HG03439 (cell line): ENCODE results near the gene ANKRD24.
A peak's percentile ranks its signal among the peaks of the same experiment; 100 is the strongest.
"Not testable (repeated sequence)": the region's sequence is repeated elsewhere in the genome, so short reads cannot be mapped to it uniquely, and the experiment has no call there.

Experiments used
- ATAC-seq: cut with Tn5 transposase; IDR thresholded peaks from one replicate; pipeline ENCODE4 v1.9.1; 2021; ENCODE audit warnings: mild to moderate bottlenecking, moderate library complexity; ENCODE audit not compliant: unreplicated experiment

Gene ANKRD24

GRCh38 chr19:4182084-4182810 is at the start of gene ANKRD24, which contains the start of gene SIRT6:
ANKRD24 (plus strand) TSS chr19:4182689; CDS start chr19:4186426, 3,737 bp downstream.
SIRT6 (minus strand) TSS chr19:4182563; CDS start chr19:4182539, 24 bp downstream.
- ATAC-seq: peak; percentile 73

- ATAC-seq: no peak
Measured at GRCh38 chr19:4134351-4134750, 48.1 kb upstream of the ANKRD24 start.

GRCh38 chr19:4135386-4135785 is 47.1 kb upstream of the ANKRD24 start:
- not testable (repeated sequence) for ATAC-seq

DNA sequence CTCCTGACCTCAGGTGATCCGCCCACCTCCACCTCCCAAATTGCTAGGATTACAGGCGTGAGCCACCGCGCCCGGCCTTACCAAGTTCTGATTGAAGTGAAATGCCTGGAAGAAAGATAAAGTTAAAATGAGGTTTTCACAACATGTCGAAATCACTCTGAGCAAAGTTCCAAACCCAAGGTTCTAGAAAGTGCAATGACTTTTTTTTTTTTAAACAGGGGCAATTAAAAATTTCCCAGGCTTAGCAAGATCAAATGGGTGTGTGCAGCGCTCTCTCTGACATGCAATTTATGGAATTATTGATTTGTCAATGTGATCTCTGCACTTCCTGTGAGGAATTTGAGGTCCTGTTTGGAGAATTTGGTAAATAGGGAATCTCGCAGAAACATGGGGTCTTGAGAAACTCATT is 45.8 kb upstream of the ANKRD24 start:
- ATAC-seq: no peak

- ATAC-seq: no peak
Measured at GRCh38 chr19:4138445-4138844, 44.0 kb upstream of the ANKRD24 start.

DNA sequence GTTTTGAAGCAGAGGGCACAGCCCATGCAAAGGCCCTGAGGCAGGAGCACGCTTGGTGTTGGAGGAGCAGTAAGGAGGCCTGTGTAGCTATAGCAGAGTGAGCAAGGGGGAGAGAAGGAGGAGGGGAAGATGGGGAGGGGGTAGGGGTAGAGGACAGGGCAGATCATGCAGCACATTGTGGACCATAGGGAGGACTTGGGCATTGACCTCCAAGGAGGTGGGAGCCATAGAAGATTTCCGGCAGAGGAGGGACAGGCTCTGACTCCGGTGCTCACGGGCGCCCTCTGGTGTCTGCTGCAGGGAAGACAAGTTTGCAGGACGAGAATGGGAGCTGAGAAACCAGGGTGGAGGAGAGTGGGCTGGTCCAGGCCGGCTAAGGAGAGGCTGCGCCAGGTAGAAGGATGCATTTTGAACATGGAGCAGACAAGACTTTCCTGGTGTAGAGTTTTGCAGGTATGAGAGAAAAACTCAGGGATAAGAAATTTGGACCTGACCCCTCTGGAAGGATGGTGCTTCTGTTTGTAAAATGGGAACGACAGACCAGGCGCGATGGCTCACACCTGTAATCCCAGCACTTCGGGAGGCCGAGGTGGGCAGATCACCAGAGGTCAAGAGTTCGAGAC is 42.8 kb upstream of the ANKRD24 start:
- ATAC-seq: no peak

- no peak for ATAC-seq
Measured at GRCh38 chr19:4140237-4140711, 42.2 kb upstream of the ANKRD24 start.

DNA sequence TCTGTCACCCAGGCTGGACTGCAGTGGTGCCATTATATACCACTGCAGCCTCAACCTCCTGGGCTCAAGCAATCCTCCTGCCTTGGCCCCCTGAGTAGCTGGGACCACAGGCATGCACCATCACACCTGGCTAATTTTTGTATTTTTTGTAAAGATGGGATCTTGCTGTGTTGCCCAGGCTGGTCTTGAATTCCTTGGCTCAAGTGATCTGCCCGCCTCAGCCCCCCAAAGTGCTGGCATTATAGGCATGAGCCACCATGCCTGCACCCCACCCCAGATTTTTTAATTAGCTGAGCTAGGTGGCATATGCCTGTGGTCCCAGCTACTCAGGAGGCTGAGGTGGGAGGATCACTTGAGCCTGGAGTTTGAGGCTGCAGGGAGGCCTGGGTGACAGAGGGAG is 39.6 kb upstream of the ANKRD24 start:
- ATAC-seq: not testable (repeated sequence)

DNA sequence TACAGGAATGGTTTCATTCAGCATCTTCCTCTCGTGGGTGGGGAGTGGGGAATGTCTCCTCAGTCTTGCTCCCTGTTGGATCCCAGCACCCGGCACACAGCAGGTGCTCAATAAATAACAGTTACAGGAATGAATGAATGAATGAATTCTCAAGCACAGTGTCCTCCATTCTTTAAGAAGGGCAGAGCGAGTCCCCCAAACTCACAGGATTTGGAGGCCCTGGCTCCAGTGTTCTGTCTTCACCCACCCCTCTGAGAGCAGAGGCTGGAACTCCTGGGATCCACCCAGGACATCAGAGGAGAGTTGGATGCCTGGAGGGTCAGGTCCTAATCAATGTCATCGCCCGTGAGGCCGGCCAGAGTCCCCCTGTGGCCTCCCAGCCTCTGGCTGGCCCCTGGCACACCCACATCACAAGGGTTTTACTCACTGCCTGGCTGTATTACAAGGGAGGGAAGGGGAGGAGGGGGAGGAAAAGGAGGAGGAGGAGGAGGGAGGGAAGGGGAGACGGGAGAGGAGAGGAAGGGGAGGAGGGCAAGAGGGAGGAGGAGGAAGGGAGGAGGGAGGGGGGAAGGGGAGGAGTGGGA is 37.7 kb upstream of the ANKRD24 start:
- ATAC-seq: no peak

DNA sequence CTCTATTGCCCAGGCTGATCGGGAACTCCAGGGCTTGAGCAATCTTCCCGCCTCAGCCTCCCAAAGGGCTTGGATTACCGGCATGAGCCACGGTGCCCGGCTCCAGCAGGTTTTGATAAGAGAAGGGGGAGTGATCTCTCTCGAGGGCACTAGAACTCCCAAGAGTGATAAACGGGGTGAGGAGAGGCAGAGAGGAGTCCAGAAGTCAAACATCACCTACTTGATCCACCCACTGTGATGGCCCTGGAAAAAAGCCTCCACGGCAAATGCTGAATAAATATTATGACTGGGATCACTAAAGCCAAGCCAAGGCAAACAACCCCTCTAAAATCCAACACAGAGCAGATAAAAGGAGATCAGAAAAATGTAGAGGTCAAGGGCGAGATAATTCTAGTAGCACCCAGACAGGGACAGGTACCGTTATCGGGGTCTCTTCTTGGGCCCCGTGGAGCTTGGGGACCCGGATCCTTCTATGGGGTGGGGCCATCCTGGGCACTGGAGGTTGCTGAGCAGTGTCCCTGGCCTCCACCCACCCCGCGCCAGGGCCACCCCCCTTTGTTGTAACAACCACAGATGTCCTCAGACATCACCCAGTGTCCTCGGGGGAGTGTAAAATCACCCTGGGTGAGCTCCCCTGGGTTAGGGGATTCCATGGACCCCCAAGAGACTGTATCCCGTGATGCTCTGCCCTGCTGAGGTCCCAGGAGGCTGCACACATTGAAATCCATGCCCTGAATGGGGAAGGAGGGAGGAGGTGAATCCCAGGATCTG is 32.8 kb upstream of the ANKRD24 start:
- no peak for ATAC-seq

GRCh38 chr19:4151623-4152022 is 30.9 kb upstream of the ANKRD24 start:
- ATAC-seq: no peak

DNA sequence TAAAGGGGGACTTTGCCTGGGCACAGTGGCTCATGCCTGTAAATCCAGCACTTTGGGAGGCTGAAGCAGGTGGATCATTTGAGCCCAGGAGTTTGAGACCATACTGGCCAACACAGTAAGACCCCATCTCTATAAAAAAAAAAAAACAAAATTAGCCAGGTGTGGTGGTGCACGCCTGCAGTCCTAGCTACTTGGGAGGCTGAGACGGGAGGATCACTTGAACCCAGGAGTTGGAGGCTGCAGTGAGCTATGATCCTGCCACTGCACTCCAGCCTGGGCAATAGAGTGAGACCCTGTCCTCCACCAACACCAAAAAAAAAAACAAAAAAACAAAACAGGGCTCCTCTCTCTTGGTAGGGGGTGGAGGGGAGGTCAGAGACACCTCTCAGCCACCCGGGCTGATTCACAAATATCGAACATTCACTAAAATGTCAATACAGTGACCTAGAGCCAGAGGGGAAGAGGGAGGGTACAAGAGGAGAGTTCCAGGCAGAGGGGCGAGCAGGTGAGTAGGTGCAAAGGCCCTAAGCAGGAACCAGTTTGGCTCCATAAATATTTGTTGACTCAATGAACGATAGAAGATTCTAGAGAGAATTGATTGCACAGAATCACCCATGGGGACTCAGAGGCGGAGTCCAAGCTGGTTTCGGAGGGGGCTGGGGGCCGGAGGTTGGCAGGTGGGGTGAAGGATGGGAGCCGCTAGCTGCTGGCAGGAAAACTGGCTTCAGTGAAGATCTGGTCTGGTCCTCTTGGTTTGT is 30.1 kb upstream of the ANKRD24 start:
- no peak for ATAC-seq

DNA sequence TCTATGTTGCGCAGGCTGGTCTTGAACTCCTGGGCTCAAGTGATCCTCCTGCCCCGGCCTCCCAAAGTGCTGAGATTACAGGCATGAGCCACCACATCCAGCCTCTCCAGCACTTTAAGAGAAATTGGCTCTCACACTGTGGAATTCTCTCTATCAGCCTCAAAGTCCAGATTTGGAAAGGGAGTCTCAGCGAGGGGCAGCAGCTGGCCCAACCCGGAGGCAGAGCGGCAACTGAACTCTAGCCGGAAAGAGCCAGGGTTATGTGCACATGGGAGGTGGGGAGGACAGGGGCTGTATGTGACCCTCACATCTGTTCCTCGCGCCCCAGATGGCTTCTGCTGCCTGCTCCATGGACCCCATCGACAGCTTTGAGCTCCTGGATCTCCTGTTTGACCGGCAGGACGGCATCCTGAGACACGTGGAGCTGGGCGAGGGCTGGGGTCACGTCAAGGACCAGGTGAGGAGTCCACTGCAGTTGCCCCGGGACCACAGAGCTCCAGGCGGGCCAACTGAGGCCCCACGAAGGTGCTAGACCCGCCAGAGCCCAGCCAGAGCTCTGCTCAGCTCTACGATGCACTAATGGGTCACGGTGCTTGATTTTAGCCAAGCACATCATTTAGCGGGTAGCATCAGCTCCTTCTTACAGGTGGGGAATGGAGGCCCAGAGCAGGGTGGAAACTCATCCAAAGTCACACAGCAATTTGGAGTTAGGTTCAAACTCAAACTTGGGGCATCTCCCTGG is 27.7 kb upstream of the ANKRD24 start:
- no peak for ATAC-seq

DNA sequence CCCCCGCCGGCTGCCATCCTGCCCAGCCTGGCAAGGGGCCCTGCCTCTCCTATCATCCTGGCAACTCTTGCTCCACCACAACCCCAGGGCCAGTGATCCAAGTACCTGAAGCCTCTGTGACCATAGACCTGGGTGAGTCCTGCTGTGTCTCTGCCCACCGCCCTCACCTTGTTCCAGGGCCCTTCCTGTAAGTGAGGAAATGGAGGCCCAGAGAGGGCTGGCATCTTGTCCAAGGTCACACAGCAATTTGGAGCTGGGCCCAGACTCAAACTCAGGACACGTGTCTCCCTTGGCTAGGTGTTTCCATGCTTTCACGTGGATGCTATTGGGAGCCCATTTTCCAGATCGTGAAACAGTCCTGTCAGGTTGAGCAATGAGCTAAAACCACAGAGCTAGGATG is 25.3 kb upstream of the ANKRD24 start:
- ATAC-seq: no peak

GRCh38 chr19:4157971-4158370 is 24.5 kb upstream of the ANKRD24 start:
- ATAC-seq: not testable (repeated sequence)

DNA sequence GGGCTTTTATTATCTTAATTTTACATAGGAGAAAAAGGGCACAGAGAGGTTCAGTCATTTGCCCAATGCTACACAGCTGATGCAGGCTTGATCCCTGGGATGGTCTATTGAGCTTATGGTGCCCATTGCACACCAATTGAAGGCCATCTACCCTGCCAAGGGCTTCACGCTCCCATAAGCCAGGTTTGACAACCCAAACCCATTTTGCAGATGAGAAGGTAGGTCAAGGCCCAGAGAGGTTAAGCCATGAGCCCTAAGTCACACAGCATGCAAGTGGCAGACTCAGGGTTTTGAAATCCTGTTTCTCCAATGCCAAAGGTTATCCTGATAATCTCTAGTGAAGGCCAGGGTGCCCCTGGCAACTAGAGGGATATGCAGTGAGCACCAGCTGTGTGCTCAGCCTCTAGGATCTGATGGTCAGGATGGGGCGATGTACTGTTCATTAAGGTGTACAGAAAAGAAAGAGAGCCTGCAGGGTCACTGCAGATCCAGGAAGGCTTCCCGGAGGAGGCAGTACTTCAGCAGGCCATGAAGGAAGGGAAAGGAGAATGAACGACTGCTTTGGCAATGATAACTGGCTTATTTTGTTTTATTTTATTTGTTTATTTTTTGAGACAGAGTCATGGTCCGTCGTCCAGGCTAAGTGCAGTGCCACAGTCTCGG is 20.9 kb upstream of the ANKRD24 start:
- no peak for ATAC-seq

- no peak for ATAC-seq
Measured at GRCh38 chr19:4164262-4164661, 18.2 kb upstream of the ANKRD24 start.

DNA sequence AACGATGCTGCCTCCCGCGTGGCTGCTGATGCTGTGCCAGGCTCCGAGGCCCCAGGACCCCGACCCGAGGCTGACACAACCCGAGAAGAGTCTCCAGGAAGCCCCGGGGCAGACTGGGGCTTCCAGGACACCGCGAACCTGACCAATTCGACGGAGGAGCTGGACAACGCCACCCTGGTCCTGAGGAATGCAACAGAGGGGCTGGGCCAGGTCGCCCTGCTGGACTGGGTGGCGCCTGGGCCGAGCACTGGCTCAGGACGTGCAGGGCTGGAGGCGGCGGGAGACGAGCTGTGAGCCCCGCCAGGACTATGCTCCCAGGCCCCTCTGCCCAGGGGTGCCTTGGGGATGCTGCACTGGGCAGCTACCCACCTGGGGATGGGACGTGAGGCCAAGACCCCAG is 10.8 kb upstream of the ANKRD24 start:
- no peak for ATAC-seq

GRCh38 chr19:4172861-4173473 is 9.5 kb upstream of the ANKRD24 start:
- no peak for ATAC-seq
